ENCODE data around the gene GRB10. TPM values are rescaled to one million over a fixed set of nuclear protein-coding genes. Genes with fewer than 3 reads are reported as not detected.
"Not testable (repeated sequence)": the region's sequence is repeated elsewhere in the genome, so short reads cannot be mapped to it uniquely, and the experiment has no call there.

The GRB10 gene
- total and polyA plus RNA-seq, 5 experiments from 2014 or later, result 0.47 to 2.9 (median 1.0) TPM

DNA sequence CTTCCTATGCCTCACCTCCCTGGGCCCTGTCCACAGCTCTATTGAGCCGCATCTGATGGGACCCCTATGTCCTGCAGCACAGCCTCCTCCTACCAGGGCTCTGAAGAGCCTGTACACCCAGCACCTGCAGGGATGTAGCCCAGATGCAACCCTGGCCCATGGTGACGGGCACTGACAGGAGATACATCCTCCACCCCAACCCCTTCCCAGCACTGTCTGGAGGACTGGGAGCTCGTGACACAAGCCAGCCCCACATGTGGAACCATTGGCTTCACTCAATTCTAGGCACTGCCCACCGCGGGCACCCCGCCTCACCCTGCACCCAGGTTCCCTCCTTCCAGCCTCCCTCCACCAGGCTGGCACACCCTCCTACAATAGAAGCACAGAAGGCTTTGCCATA lies 2.6 kb upstream of the GRB10 start:
- Mint-ChIP-seq H3K27ac (peak overlapping the region in 1 of 10 donors; percentile 65), H3K9me3 (peaks cover 0 to 24% (median 2%) of the 10 kb centered on the region in 9 donors), H3K27me3 (peaks cover 18 to 41% (median 37%) of the 10 kb centered on the region in 5 donors), H3K4me1 (peaks cover 16 to 20% (median 17%) of the 10 kb centered on the region in 4 donors), H3K4me3 (no peak overlapping the region), H3K36me3 (no peaks in the 10 kb centered on the region)
- no peak for DNase-seq
- no peak for ATAC-seq
- POLR2A ChIA-PET, result no interaction called here

DNA sequence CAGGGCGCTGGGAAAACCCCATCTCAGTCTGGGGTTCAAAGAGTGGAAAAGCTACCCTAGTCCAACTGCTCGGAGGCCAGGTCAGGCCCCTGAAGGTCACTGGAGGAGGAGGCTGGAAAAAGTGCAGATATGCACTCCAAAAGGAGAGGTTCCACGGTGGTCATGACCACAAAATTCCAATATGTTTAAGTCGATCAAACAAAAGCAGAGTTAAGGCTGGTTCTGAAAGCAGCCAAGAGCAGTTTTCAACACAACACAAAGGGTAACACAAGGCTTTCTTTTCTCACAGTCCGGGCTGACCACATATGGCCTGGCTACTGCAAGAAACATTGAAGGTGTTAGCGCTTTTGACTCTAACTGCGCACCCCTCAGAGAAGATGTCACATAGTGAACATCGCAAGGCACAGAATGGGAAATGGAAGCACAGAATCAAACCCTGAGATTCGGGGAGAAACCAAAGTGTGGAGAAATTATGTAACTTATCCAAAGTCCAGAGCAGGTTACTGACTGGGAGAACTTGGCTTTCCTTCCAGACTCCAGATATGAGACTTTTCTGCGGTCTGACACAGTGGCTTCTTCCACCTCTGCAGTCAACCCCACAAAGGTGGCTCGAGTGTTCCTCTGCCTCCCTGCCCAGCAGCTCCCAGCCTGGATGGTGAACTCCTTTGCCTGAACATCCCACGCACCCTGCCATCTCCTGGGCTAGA lies 1.3 kb upstream of the GRB10 start:
- no peak for DNase-seq
- POLR2A ChIA-PET, result no interaction called here
- H3K27me3 Mint-ChIP-seq, result peaks cover 14 to 37% (median 29%) of the 10 kb centered on the region in 5 donors
- ATAC-seq, result no peak
- H3K36me3 Mint-ChIP-seq, result no peaks in the 10 kb centered on the region
- peaks cover 16 to 20% (median 17%) of the 10 kb centered on the region in 4 donors for H3K4me1 Mint-ChIP-seq
- H3K9me3 Mint-ChIP-seq, result peaks cover 0 to 21% (median 2%) of the 10 kb centered on the region in 9 donors
- H3K27ac Mint-ChIP-seq, result peak overlapping the region in 1 of 10 donors; percentile 66
- peak overlapping the region in 4 of 10 donors; percentile 31 to 85 (median 70) for H3K4me3 Mint-ChIP-seq

DNA sequence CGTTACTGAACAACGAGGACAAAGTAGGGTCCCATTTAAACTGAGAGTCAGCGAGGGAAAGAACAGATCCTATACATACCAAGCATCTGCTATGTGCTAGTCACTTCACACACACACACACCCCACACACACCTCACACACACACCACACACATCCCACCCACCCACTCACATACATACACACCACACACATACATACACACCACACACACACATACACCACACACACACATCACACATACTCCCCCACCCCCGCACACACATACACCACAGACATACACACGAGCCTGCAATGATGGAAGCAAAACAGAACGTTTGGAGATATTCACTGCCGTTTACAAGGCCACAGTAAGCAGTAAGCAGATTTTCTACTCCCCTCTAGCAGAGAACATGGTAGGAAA lies 607 bp upstream of the GRB10 start:
- DNase-seq, result no peak
- peaks cover 16 to 20% (median 17%) of the 10 kb centered on the region in 4 donors for H3K4me1 Mint-ChIP-seq
- H3K36me3 Mint-ChIP-seq, result no peaks in the 10 kb centered on the region
- peak overlapping the region; percentile 57 to 90 (median 78) for H3K4me3 Mint-ChIP-seq
- peaks cover 0 to 17% (median 2%) of the 10 kb centered on the region in 9 donors for H3K9me3 Mint-ChIP-seq
- ATAC-seq, result no peak
- H3K27ac Mint-ChIP-seq, result peak overlapping the region in 6 of 10 donors; percentile 0 to 89 (median 50)
- peaks cover 11 to 36% (median 24%) of the 10 kb centered on the region in 5 donors for H3K27me3 Mint-ChIP-seq
- POLR2A ChIA-PET, result no interaction called here

DNA sequence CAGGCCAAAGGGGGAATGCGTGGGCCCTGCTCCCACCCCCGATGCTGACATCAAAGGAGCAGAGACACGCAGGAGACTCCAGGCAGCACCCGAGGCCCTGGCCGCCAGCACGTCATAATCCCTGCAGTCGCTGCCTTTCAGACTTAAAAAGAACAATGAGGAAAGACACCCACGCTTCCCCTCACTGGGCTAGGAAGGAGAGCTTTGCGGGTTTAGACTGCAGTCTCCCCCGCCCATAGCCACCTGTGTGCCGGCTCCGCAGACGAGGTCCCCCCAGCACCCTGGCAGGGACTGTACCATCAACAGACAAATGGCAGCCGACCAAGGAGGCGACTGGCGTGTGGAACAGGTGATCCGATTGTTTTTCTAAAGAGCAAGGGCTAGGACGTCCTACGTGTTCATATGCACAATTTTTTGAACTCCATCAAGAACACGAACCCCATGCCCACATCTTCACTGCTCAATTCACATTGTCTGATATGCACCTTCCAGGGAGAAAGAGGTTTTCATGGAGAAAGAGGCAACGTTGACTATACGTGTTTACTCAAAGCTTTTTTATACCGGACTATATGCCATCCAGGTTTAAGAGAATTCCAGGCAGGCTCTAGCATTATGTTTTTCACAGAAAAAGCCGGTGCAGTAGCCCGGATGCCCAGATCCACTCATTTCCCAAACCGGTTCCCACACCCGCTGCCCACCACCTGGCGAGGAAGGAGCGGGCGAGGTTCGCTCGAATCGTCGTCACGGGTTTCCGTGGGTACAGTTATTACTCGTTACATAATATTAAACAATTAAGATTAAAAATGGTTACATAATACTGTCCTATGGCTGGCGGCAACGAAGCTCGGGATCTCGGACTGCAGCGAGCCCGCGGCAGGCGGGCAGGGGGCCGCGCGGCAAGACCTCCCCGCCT lies 1.1 kb downstream of the GRB10 start:
- H3K27ac Mint-ChIP-seq, result peak overlapping the region in 7 of 10 donors; percentile 23 to 91 (median 82)
- peaks cover 4 to 35% (median 17%) of the 10 kb centered on the region in 5 donors for H3K27me3 Mint-ChIP-seq
- peaks cover 0 to 6% (median 0%) of the 10 kb centered on the region in 9 donors for H3K9me3 Mint-ChIP-seq

DNA sequence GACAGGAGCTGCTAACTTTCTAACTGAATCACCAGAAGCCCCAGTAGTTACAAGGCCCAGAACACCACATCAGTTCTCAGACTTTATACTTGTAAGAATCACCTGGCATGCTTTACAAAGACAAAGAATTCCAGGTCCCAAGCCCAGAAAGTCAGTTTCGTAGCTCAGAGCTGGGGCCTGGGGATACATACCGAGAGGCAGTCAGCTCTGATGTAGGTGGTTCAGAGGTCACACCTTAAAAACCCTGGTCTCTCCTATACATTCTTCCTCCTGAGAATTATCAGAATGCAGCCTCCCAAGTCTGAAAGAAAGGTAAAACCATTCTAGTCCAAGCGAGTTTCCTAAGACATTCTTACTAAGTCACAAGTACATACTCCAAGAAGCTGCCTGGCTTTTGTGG lies 2.3 kb downstream of the GRB10 start:
- no peaks in the 10 kb centered on the region for H3K36me3 Mint-ChIP-seq
- POLR2A ChIA-PET, result no interaction called here
- ATAC-seq (no peak), DNase-seq (no peak)
- H3K4me3 Mint-ChIP-seq, result no peak overlapping the region
- peaks cover 16 to 20% (median 18%) of the 10 kb centered on the region in 4 donors for H3K4me1 Mint-ChIP-seq
- peaks cover 2 to 33% (median 13%) of the 10 kb centered on the region in 5 donors for H3K27me3 Mint-ChIP-seq
- no peaks in the 10 kb centered on the region for H3K9me3 Mint-ChIP-seq
- peak overlapping the region in 2 of 10 donors; percentile 12 to 60 for H3K27ac Mint-ChIP-seq

More for the DNA sequence above, 1.1 kb downstream of the GRB10 start:
- POLR2A ChIA-PET, result no interaction called here
- Mint-ChIP-seq H3K4me3 (peak overlapping the region; percentile 49 to 83 (median 74)), H3K36me3 (no peaks in the 10 kb centered on the region), H3K4me1 (peaks cover 16 to 20% (median 18%) of the 10 kb centered on the region in 4 donors)
- peak; percentile 76 to 88 for ATAC-seq
- DNase-seq, result peak in 7 of 10 donors; percentile 18 to 58 (median 53)

DNA sequence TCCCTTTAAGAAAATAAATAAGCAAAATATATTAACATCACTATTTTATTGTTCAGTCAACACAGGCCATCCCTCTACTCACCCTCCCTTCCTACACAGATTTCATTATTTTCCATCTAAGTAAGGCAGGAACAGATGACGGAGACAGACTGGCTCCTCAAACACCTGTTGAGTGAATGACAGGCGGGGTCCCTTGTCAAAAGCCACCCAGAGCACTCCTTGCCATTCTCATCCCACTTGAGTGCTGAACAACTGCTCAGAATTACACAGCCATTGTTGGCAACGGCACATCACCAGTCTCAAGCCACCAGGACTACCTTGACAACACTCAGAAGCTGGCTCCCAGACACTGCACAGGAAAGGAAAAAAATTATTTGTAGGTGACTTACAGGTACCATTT lies 3.3 kb downstream of the GRB10 start:
- H3K36me3 Mint-ChIP-seq, result no peaks in the 10 kb centered on the region
- peaks cover 16 to 20% (median 18%) of the 10 kb centered on the region in 4 donors for H3K4me1 Mint-ChIP-seq
- peaks cover 2 to 30% (median 11%) of the 10 kb centered on the region in 5 donors for H3K27me3 Mint-ChIP-seq
- H3K4me3 Mint-ChIP-seq, result no peak overlapping the region
- ATAC-seq (no peak), DNase-seq (no peak)
- peak overlapping the region in 1 of 10 donors; percentile 46 for H3K27ac Mint-ChIP-seq
- H3K9me3 Mint-ChIP-seq, result no peaks in the 10 kb centered on the region
- POLR2A ChIA-PET, result no interaction called here

DNA sequence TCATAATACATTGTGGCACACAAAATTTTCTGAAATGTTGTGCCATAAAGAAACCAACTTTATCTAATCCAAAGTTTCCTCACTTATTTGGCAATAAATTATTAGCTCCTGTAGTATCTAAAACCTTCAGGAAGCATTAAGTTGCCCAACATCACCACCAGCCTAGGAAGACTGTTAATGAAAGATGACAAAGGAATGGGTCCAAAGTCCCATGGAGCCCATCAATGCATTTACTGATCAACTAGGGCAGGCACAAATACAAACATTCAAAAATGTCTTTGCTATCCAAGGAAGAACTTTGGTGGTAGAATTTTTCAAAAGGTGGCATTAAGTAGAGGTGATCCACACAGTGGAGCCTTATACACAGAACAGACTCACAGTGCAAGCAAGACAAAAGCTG lies 4.5 kb downstream of the GRB10 start:
- Mint-ChIP-seq H3K27ac (peak overlapping the region in 1 of 10 donors; percentile 18), H3K4me1 (peaks cover 13 to 17% (median 14%) of the 10 kb centered on the region in 4 donors), H3K9me3 (no peaks in the 10 kb centered on the region), H3K4me3 (no peak overlapping the region), H3K27me3 (peaks cover 0 to 22% (median 5%) of the 10 kb centered on the region in 5 donors), H3K36me3 (no peaks in the 10 kb centered on the region)
- no peak for DNase-seq
- POLR2A ChIA-PET, result no interaction called here
- ATAC-seq, result no peak

DNA sequence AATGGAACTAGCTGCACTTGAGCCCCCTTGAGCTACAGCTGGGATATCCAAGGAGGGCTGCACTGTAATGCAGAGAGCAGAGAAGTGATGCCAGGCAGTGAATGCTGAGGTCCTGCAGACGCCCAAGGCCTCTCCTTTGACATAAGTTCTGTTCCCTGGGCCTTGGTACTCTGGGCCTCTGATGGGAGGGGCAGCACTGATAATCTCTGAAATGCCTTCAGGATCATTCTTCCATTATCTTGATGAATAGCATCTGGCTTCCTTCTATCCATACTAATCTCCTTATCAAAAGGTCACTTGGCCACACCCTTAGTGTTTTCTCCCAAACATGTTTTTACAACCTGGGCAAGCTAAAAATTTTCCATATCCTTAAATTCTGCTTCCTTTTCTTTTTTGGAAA lies 6.9 kb downstream of the GRB10 start:
- POLR2A ChIA-PET, result no interaction called here
- peaks cover 0 to 18% (median 0%) of the 10 kb centered on the region in 5 donors for H3K27me3 Mint-ChIP-seq

DNA sequence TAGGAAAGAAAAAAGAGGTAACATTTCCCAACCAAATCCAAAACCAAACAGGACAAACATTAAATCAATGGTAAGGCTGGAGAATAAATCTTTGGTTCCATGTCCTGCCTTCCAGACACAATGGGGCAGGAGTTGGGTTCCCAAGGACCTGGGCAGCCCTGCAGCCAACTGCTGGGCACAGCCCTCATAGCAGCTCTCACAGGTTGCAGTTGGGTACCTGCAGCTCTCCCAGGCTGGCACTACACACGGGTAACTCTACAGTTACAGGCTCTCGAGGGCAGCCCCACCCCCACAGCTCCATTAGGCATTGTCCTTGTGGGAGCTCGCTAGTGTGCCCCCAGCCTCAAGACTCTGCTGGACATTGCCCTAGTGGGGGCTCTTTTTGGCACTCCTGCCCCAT lies 7.5 kb downstream of the GRB10 start:
- DNase-seq (no peak), ATAC-seq (no peak)
- peaks cover 0 to 3% (median 0%) of the 10 kb centered on the region in 9 donors for H3K9me3 Mint-ChIP-seq
- peaks cover 0 to 14% (median 0%) of the 10 kb centered on the region in 5 donors for H3K27me3 Mint-ChIP-seq
- H3K36me3 Mint-ChIP-seq, result peaks cover 0 to 6% (median 0%) of the 10 kb centered on the region in 3 donors
- POLR2A ChIA-PET, result no interaction called here
- peaks cover 0 to 4% (median 0%) of the 10 kb centered on the region in 4 donors for H3K4me1 Mint-ChIP-seq
- no peak overlapping the region for H3K4me3 Mint-ChIP-seq
- no peak overlapping the region for H3K27ac Mint-ChIP-seq

More for the DNA sequence above, 6.9 kb downstream of the GRB10 start:
- peaks cover under 1 to 4% (median 2%) of the 10 kb centered on the region in 4 donors for H3K4me1 Mint-ChIP-seq
- no peak overlapping the region for H3K27ac Mint-ChIP-seq
- H3K4me3 Mint-ChIP-seq, result no peak overlapping the region
- H3K36me3 Mint-ChIP-seq, result peaks cover 0 to 6% (median 0%) of the 10 kb centered on the region in 3 donors
- ATAC-seq (no peak), DNase-seq (no peak)
- H3K9me3 Mint-ChIP-seq, result peaks cover 0 to 3% (median 0%) of the 10 kb centered on the region in 9 donors

DNA sequence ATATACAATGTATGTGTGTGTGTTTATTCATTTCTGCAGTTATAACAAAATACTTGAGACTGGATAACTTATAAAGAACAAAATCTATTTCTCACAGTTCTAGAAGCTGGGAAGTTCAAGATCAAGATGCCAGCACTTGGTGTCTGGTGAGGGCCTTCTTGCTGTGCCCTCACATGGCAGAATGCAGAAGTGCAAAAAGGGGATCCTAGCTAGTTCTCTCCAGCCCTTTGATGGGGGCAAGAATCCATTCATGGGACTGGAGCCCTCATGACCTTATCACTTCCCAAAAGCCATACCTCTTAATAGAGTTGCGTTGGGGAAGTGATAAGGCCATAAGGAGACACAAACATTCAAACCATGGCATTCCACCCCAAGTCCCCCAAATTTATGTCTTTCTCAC lies 8.4 kb downstream of the GRB10 start:
- Mint-ChIP-seq H3K9me3 (peaks cover 0 to 3% (median 0%) of the 10 kb centered on the region in 9 donors), H3K27ac (no peak overlapping the region), H3K36me3 (peaks cover 0 to 6% (median 0%) of the 10 kb centered on the region in 3 donors), H3K27me3 (peaks cover 0 to 7% (median 0%) of the 10 kb centered on the region in 5 donors), H3K4me1 (peaks cover 0 to 4% (median 0%) of the 10 kb centered on the region in 4 donors), H3K4me3 (no peak overlapping the region)
- DNase-seq, result no peak
- ATAC-seq, result no peak
- POLR2A ChIA-PET, result no interaction called here

DNA sequence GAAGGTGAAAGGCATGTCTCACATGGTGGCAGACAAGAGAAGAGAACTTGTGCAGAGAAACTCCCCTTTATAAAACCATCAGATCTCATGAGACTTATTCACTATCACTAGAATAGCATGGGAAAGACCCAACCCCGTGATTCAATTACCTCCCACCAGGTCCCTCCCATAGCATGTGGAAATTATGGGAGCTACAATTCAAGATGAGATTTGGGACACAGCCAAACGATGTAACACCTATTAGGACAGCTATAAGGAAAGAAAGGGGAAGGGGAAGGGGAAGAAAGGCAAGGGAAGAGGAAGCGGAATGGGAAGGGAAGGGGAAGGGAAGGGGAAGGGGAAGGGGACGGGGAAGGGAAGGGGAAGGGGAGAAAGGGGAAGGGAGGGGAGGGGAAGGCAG lies 9.6 kb downstream of the GRB10 start:
- H3K27me3 Mint-ChIP-seq, H3K4me3 Mint-ChIP-seq, DNase-seq, H3K27ac Mint-ChIP-seq, POLR2A ChIA-PET, ATAC-seq, H3K9me3 Mint-ChIP-seq, H3K36me3 Mint-ChIP-seq, H3K4me1 Mint-ChIP-seq: not testable (repeated sequence)

DNA sequence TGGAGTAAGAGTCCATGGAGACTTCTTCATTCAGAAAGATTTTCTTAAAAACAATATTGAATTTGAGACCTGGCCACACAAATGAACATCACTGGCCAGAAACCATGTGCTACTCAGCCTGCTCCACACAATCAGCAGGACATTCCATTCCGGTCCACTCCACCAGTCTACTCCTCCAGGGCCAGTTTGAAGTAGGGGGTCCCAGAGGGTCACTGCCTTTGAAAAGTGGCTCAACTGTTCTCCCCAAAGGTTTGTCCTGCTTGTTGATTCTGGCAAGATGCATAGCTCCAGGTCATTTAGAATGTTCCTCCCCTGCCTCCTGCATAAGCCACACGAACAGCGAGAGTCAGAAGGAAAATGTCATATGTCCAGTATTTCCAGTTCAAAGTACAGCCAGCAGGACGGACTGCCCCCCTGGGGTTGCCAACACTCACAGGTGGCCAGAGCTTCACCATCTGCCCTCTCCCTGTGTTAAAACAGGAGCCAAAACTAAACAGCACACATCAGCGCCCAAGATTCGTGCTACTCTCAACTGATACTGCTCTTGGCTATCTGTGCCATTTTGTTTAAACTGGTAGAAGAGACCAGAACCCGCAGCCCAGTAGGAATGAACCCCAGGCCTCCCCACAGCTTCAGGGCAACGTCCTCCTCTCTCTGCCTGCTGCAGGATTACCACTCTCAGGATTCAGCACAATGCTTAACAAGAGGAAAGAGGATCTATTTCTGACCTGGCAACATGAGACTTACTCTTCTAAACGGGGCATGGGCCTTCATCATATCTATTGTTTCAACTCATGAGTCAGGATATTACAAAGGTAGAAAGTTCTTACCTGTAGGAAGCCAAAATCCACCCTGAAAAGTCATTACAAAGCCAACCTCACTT lies 11.3 kb downstream of the GRB10 start:
- POLR2A ChIA-PET, result no interaction called here
- Mint-ChIP-seq H3K4me3 (no peak overlapping the region), H3K27ac (no peak overlapping the region), H3K27me3 (peaks cover 0 to 5% (median 0%) of the 10 kb centered on the region in 5 donors), H3K36me3 (peaks cover 0 to 6% (median 0%) of the 10 kb centered on the region in 3 donors), H3K9me3 (peaks cover 0 to 3% (median 0%) of the 10 kb centered on the region in 9 donors), H3K4me1 (peaks cover 0 to 5% (median 3%) of the 10 kb centered on the region in 4 donors)
- DNase-seq (no peak), ATAC-seq (no peak)

Data from naive thymus-derived CD8-positive, alpha-beta T cell (primary cell).